ENCODE results near the gene UBE2R2.

DNA sequence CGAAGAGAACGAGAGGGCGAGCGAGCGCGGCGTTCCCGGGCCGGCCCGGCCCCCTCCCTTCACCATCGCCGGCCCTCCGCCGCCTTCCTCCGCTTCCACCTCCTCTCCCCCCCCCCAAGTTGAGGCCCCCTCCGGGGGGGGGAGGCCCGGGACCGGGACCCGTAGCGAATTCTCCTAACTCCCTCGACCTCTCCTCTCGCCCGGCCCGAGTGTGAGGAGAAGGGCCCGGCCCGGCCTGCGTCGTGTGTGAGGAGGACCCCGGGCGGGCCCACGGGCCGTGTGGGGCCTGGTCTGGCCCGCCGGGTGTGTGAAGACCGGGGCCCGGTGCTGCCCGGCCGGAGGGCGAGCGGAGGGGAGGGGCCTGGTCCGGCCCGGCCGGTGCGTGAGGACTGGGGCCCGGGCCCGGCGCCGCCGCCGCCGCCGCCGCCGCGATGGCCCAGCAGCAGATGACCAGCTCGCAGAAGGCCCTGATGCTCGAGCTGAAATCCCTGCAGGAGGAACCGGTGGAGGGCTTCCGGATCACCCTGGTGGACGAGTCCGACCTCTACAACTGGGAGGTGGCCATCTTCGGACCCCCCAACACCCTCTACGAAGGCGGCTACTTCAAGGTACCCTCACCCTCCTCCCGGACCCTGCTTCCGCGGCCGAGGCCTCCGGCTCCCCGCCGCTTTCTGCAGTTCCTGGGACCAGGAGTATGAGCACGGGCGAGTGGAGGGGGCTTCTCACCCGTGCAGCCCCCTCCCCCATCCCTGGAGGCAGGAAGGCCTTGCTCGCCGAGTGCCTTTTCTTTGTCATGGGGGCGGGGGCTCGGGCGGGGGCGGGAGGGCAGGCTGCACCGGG lies 587 bp downstream of the UBE2R2 start:
- TF ChIP-seq EZH2 (IDR thresholded peaks at IDR 0.05; ENCODE audit: borderline replicate concordance, low read depth, low read length, severe bottlenecking): no peak
- TF ChIP-seq, protein P1, sequence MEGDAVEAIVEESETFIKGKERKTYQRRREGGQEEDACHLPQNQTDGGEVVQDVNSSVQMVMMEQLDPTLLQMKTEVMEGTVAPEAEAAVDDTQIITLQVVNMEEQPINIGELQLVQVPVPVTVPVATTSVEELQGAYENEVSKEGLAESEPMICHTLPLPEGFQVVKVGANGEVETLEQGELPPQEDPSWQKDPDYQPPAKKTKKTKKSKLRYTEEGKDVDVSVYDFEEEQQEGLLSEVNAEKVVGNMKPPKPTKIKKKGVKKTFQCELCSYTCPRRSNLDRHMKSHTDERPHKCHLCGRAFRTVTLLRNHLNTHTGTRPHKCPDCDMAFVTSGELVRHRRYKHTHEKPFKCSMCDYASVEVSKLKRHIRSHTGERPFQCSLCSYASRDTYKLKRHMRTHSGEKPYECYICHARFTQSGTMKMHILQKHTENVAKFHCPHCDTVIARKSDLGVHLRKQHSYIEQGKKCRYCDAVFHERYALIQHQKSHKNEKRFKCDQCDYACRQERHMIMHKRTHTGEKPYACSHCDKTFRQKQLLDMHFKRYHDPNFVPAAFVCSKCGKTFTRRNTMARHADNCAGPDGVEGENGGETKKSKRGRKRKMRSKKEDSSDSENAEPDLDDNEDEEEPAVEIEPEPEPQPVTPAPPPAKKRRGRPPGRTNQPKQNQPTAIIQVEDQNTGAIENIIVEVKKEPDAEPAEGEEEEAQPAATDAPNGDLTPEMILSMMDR (IDR thresholded peaks at IDR 0.05; ENCODE audit: borderline replicate concordance, extremely low read depth, low read length, poor library complexity, severe bottlenecking): peak; percentile 14
